Naive B cell (primary cell): ENCODE results near the gene SH3BGR. TPM values are rescaled to one million over a fixed set of nuclear protein-coding genes. Genes with fewer than 3 reads are reported as not detected.

Experiments
- ATAC-seq, 2 donors: fragments of 150-1000 bp; cut with Tn5 transposase; 2 replicates each; pipeline ENCODE4 v1.10.0; 2021; ENCODE audit warnings: low read depth in 2 of 2, mild to moderate bottlenecking in 2 of 2, moderate library complexity in 2 of 2
- DNase-seq: peaks from one replicate; pipeline ENCODE4 v3.0.0; 2022
- H3K27ac Mint-ChIP-seq, 6 donors: one replicate each; pipeline ENCODE4 v1.8.0; 2020 to 2022; ENCODE audit warnings: mild to moderate bottlenecking in 6 of 6, mixed read lengths in 6 of 6, moderate library complexity in 5 of 6, inconsistent platforms in 2 of 6
- H3K27me3 Mint-ChIP-seq, 3 donors: one replicate each; pipeline ENCODE4 v1.8.0; 2021 to 2022; ENCODE audit warnings: mixed read lengths in 3 of 3, mild to moderate bottlenecking in 1 of 3
- H3K36me3 Mint-ChIP-seq, 2 donors: one replicate each; pipeline ENCODE4 v1.8.0; 2020 to 2022; ENCODE audit warnings: mixed read lengths in 2 of 2, inconsistent platforms in 1 of 2, mild to moderate bottlenecking in 1 of 2
- H3K4me1 Mint-ChIP-seq, 3 donors: one replicate each; pipeline ENCODE4 v1.8.0; 2020 to 2022; ENCODE audit warnings: mixed read lengths in 3 of 3, inconsistent platforms in 1 of 3, mild to moderate bottlenecking in 1 of 3, moderate library complexity in 1 of 3
- H3K4me3 Mint-ChIP-seq, 8 donors: one replicate each; pipeline ENCODE4 v1.8.0; 2020 to 2022; ENCODE audit warnings: mild to moderate bottlenecking in 8 of 8, mixed read lengths in 8 of 8, moderate library complexity in 8 of 8, inconsistent platforms in 2 of 8
- H3K9me3 Mint-ChIP-seq, 7 donors: one replicate each; pipeline ENCODE4 v1.8.0; 2020 to 2022; ENCODE audit warnings: mixed read lengths in 7 of 7, mild to moderate bottlenecking in 5 of 7, inconsistent platforms in 2 of 7, moderate library complexity in 1 of 7
- polyA plus RNA-seq, 6 donors: library from polyadenylated mRNA; unstranded; fragments of 300-500 nt; fragmentation: Illumina TruSeq; gene quantifications; one replicate each; pipeline ENCODE4 v1.2.3, GENCODE V29; 2021; ENCODE audit warnings: low read depth in 6 of 6

SH3BGR gene
- polyA plus RNA-seq, 6 donors from 2014 or later, result 0.86 to 2.5 (median 1.6) TPM; not detected in 2

DNA sequence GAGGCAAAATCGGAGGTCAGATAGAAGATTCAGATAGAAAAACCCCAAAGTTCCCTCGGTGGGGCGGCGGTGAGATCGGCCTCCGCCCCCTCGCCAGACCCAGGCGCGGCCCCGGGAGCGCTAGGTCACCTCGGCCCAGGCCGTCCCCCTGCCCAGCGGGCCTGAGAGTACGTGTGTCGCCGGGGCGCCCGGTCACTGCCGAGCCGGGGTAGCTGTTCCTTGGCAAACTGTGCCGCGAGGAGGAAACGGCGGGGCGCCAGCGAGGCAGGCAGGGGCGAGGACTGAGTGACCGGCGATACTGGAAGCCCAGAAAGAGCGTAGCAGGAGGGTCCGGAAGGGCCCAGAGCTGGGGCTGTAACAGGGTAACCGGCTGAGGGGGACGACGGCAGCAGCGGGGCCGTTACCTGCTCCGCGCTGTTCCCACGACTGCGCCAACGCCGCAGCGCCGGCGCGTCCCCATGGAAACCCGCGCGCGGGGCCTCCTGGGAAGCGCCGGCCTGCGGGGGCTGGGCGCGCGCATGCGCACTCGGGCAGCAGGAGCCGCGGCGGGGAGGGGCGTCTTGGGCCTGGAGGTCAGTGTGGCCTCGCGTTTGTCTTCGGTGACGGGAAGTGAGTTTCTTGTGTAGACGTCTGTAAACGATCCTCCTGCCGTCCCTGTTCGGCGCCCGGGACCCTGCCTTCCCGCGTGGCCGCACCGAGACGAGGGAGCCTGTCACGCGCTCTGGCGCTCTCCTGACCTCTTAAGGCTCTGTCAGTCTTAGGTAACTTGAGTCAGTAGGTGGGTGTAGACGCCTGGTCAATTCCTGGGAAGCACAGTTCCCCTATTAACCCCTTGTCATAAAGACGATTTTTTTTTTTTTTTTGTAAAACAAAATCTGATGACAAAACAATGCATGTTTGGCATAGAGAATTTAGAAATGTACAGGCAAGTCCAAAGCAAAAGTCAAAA, 6.2 kb upstream of the SH3BGR start, which contains the start of gene LCA5L:
Gene LCA5L, minus strand, starts transcription at position 458 of the 949 bp plus-strand sequence. CDS start 17,285 bp downstream, outside the sequence.
- Mint-ChIP-seq H3K27ac (peak within 1 kb of the TSS; percentile 92 to 98 (median 96)), H3K9me3 (no peaks in the 10 kb centered on the region), H3K4me1 (peaks cover 12 to 16% (median 12%) of the 10 kb centered on the region in 3 donors), H3K4me3 (peak within 1 kb of the TSS; percentile 92 to 98 (median 96)), H3K27me3 (peaks cover 0 to 39% (median 35%) of the 10 kb centered on the region in 3 donors), H3K36me3 (no peaks in the 10 kb centered on the region)
- peak; percentile 91 for ATAC-seq
- DNase-seq, result peak; percentile 89

DNA sequence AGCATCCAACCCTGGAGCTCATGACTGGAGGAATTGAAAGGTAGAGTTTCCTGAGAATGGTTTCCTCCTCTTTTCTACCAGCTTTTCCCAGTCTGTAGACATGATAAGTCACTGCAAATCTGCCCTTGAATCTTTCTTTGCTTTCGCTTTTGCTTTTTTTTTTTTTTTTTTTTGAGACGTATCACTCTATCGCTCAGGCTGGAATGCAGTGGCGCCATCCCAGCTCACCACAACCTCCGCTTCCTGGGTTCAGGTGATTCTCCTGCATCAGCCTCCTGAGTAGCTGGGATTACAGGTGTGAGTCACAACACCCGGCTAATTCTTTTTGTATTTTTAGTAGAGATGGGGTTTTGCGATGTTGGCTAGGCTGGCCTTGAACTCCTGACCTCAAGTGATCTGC, 4.5 kb upstream of the SH3BGR start:
- DNase-seq, result no peak
- Mint-ChIP-seq H3K27ac (peak overlapping the region in 1 of 6 donors; percentile 89), H3K27me3 (peaks cover 0 to 42% (median 34%) of the 10 kb centered on the region in 3 donors), H3K4me1 (peaks cover 9 to 16% (median 12%) of the 10 kb centered on the region in 3 donors), H3K36me3 (no peaks in the 10 kb centered on the region), H3K9me3 (no peaks in the 10 kb centered on the region), H3K4me3 (peak overlapping the region in 5 of 8 donors; percentile 14 to 97 (median 57))
- ATAC-seq, result no peak

DNA sequence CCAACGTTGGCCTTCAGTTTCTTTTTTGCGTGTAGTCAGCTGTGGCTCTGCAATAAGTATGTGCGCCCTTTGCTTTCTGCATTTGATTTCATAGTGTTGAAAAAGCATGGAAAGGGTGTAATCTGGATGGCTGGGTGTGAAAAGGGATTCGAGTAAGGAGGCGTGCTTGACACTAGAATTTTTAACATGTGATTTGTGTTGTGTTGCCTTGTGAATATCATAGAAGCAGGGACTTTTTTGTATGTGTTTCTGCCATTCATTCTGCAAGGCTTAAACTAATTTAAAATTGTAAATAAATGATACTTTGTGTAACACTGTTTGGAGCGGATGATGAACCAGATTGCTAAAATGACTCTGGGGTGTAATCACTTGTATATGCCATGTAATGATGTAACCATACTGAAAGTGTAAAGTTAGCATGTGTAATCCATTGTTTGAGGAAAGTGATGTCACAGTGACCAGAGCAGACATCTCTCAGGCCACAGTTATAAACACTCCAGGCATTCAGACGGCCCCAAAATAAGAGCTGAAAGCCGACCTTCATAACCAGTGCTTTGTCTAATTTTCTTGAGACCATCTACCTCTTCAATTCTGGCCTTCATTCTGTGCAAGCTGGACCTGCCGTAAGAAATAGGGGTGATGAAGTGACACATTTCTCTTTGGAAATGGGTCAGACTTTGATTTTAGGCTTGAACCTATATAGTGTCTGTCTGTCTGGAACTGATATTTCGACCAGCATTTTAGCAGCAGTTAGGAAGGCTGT, 618 bp downstream of the SH3BGR start:
- peaks cover 0 to 39% (median 37%) of the 10 kb centered on the region in 3 donors for H3K27me3 Mint-ChIP-seq
- H3K4me1 Mint-ChIP-seq, result no peaks in the 10 kb centered on the region
- no peak overlapping the region for H3K27ac Mint-ChIP-seq
- no peaks in the 10 kb centered on the region for H3K9me3 Mint-ChIP-seq
- no peak overlapping the region for H3K4me3 Mint-ChIP-seq
- ATAC-seq (no peak), DNase-seq (no peak)
- H3K36me3 Mint-ChIP-seq, result no peaks in the 10 kb centered on the region

DNA sequence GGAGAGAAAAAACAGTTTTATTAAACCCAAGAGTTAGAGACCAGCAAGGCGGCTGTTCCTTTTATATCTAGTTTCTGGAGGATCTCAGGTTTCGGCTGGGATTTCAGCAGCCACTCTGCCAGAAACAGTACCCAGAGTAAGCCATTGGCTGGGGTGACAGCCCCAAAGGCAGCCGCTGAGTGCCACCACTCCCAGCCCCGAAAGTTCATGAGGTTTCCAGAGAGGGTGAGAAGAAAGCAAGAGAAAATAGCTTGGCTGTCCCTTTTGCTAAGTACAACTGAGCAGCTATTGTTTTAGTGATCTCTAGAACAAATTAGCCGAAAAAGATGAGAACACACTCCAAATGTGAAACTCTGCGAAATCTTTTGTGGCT, 1.2 kb downstream of the SH3BGR start:
- H3K4me1 Mint-ChIP-seq, result no peaks in the 10 kb centered on the region
- H3K9me3 Mint-ChIP-seq, result no peaks in the 10 kb centered on the region
- ATAC-seq (no peak), DNase-seq (no peak)
- H3K4me3 Mint-ChIP-seq, result no peak overlapping the region
- H3K27me3 Mint-ChIP-seq, result peaks cover 0 to 39% (median 37%) of the 10 kb centered on the region in 3 donors
- H3K27ac Mint-ChIP-seq, result no peak overlapping the region
- H3K36me3 Mint-ChIP-seq, result no peaks in the 10 kb centered on the region

- peaks cover 0 to 39% (median 37%) of the 10 kb centered on the region in 3 donors for H3K27me3 Mint-ChIP-seq
- no peak for ATAC-seq
- no peaks in the 10 kb centered on the region for H3K9me3 Mint-ChIP-seq
Measured at GRCh38 chr21:39453571-39454179, 1.9 kb downstream of the SH3BGR start.

DNA sequence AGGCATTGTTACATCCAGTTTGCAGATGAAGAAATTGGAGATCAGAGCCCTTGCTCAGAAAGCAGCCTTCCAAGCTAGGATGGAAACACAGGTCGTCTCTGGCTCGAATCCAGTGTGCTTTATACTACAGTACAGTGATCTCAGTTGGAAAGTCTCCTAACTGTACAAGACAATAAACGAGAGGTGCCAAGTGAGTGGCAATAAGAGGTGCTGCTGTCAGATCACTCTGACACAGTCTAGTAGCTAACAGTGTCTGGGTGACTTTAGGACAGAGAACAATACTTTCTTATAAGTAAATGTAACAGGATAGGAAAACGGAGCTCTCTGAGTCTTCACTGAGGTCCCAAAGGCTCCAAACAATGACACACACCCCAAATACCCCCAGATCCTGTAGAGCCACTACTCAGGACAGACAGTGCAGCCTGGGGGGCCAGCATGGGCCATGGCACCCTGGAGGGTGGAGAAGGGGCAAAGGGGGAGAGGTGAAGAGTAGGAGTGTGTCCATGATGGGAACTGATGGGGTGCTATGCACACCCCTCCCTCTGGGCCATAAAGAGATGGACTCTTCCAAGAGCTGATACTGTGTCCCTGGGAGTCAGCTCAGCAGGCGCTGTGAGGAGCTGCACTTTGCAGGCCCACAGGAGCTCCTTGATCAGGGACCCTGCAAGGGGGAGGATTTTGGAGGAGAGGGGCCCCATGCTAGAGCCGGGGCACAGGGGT, 3.3 kb downstream of the SH3BGR start:
- ATAC-seq, result no peak
- DNase-seq, result no peak
- Mint-ChIP-seq H3K36me3 (no peaks in the 10 kb centered on the region), H3K27ac (no peak overlapping the region), H3K9me3 (no peaks in the 10 kb centered on the region), H3K4me3 (no peak overlapping the region), H3K4me1 (no peaks in the 10 kb centered on the region), H3K27me3 (peaks cover 0 to 30% (median 24%) of the 10 kb centered on the region in 3 donors)

More at GRCh38 chr21:39453571-39454179, 1.9 kb downstream of the SH3BGR start:
- H3K27ac Mint-ChIP-seq, result no peak overlapping the region
- DNase-seq, result no peak
- no peaks in the 10 kb centered on the region for H3K36me3 Mint-ChIP-seq
- H3K4me1 Mint-ChIP-seq, result no peaks in the 10 kb centered on the region
- H3K4me3 Mint-ChIP-seq, result no peak overlapping the region

- H3K27ac Mint-ChIP-seq, result peak overlapping the region in 1 of 6 donors; percentile 91
- peaks cover 0 to 3% (median 0%) of the 10 kb centered on the region in 3 donors for H3K4me1 Mint-ChIP-seq
- no peak overlapping the region for H3K4me3 Mint-ChIP-seq
- no peaks in the 10 kb centered on the region for H3K36me3 Mint-ChIP-seq
- peaks cover 0 to 21% (median 19%) of the 10 kb centered on the region in 3 donors for H3K27me3 Mint-ChIP-seq
- no peaks in the 10 kb centered on the region for H3K9me3 Mint-ChIP-seq
- DNase-seq (no peak), ATAC-seq (no peak)
Measured at GRCh38 chr21:39456665-39457064, 4.9 kb downstream of the SH3BGR start.

- DNase-seq (no peak), ATAC-seq (peak; percentile 11 to 43)
- H3K9me3 Mint-ChIP-seq, result peaks cover 0 to 3% (median 0%) of the 10 kb centered on the region in 7 donors
- H3K27ac Mint-ChIP-seq, result no peak overlapping the region
- H3K36me3 Mint-ChIP-seq, result peaks cover 0 to 8% of the 10 kb centered on the region in 2 donors
- peaks cover 0 to 1% (median 0%) of the 10 kb centered on the region in 3 donors for H3K27me3 Mint-ChIP-seq
- no peak overlapping the region for H3K4me3 Mint-ChIP-seq
- H3K4me1 Mint-ChIP-seq, result peaks cover 0 to 3% (median 0%) of the 10 kb centered on the region in 3 donors
Measured at GRCh38 chr21:39461419-39461818, 9.6 kb downstream of the SH3BGR start.

GRCh38 chr21:39463308-39463707, 11.5 kb downstream of the SH3BGR start:
- H3K27me3 Mint-ChIP-seq, result peaks cover 0 to 5% (median 0%) of the 10 kb centered on the region in 3 donors
- ATAC-seq (no peak), DNase-seq (no peak)
- H3K9me3 Mint-ChIP-seq, result peaks cover 0 to 4% (median 0%) of the 10 kb centered on the region in 7 donors
- H3K27ac Mint-ChIP-seq, result no peak overlapping the region
- peaks cover 0 to 3% (median 0%) of the 10 kb centered on the region in 3 donors for H3K4me1 Mint-ChIP-seq
- no peak overlapping the region for H3K4me3 Mint-ChIP-seq
- H3K36me3 Mint-ChIP-seq, result peaks cover 0 to 10% of the 10 kb centered on the region in 2 donors

- peaks cover 0 to 4% (median 0%) of the 10 kb centered on the region in 7 donors for H3K9me3 Mint-ChIP-seq
- DNase-seq (no peak), ATAC-seq (no peak)
- H3K4me1 Mint-ChIP-seq, result no peaks in the 10 kb centered on the region
- H3K27ac Mint-ChIP-seq, result no peak overlapping the region
- H3K36me3 Mint-ChIP-seq, result peaks cover 0 to 15% of the 10 kb centered on the region in 2 donors
- no peak overlapping the region for H3K4me3 Mint-ChIP-seq
- H3K27me3 Mint-ChIP-seq, result peaks cover 0 to 5% (median 0%) of the 10 kb centered on the region in 3 donors
Measured at GRCh38 chr21:39466584-39466983, 14.8 kb downstream of the SH3BGR start.

GRCh38 chr21:39467746-39468145, 16.0 kb downstream of the SH3BGR start:
- H3K27me3 Mint-ChIP-seq, result peaks cover 0 to 5% (median 0%) of the 10 kb centered on the region in 3 donors
- no peak overlapping the region for H3K27ac Mint-ChIP-seq
- H3K4me1 Mint-ChIP-seq, result no peaks in the 10 kb centered on the region
- DNase-seq, result no peak
- ATAC-seq, result no peak
- peaks cover 0 to 4% (median 0%) of the 10 kb centered on the region in 7 donors for H3K9me3 Mint-ChIP-seq
- no peak overlapping the region for H3K4me3 Mint-ChIP-seq
- H3K36me3 Mint-ChIP-seq, result peaks cover 0 to 20% of the 10 kb centered on the region in 2 donors

DNA sequence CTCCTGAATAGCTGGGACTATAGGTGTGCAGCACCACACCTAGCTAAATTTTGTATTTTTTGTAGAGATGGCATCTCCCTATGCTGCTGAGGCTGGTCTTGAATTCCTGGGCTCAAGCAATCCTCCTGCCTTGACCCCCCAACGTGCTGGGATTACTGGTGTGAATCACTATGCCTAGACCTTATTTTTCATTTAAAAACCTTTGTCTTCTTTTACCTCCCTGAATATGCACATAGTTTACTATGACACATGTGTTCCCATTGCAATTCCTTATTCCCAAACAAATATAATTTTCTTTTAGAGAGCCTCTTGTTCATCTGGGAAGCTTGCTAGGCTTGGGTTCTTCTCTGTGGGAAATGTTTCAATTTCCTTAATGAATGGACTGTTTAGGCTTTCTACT, 16.8 kb downstream of the SH3BGR start:
- Mint-ChIP-seq H3K4me3 (no peak overlapping the region), H3K27me3 (peaks cover 0 to 5% (median 0%) of the 10 kb centered on the region in 3 donors), H3K9me3 (peaks cover 0 to 4% (median 0%) of the 10 kb centered on the region in 7 donors), H3K4me1 (no peaks in the 10 kb centered on the region), H3K36me3 (peaks cover 0 to 20% of the 10 kb centered on the region in 2 donors), H3K27ac (no peak overlapping the region)
- ATAC-seq, result no peak
- DNase-seq, result no peak
